Stimulated activated memory B cell treated with anti-CD40 and anti-IgM and Interleukin-4, amounts not matched to agents 10 μg/mL and 1 μg/mL and 100 μg/mL, for 72 hours (primary cell): Measurements from ENCODE around the gene FKRP.
"Not testable (repeated sequence)": the region's sequence is repeated elsewhere in the genome, so short reads cannot be mapped to it uniquely, and the experiment has no call there.

Experiments
- ATAC-seq: fragments of 150-1000 bp; cut with Tn5 transposase; 2 replicates; pipeline ENCODE4 v1.10.0; 2021
- H3K27ac Mint-ChIP-seq: one replicate; pipeline ENCODE4 v1.8.0; 2022; ENCODE audit warnings: mild to moderate bottlenecking, mixed read lengths
- H3K27me3 Mint-ChIP-seq: one replicate; pipeline ENCODE4 v1.8.0; 2022; ENCODE audit warnings: mixed read lengths
- H3K36me3 Mint-ChIP-seq: one replicate; pipeline ENCODE4 v1.8.0; 2022; ENCODE audit warnings: mixed read lengths
- H3K4me1 Mint-ChIP-seq: one replicate; pipeline ENCODE4 v1.8.0; 2022; ENCODE audit warnings: mixed read lengths
- H3K4me3 Mint-ChIP-seq: one replicate; pipeline ENCODE4 v1.8.0; 2022; ENCODE audit warnings: mild to moderate bottlenecking, moderate library complexity, mixed read lengths
- H3K9me3 Mint-ChIP-seq: one replicate; pipeline ENCODE4 v1.8.0; 2022; ENCODE audit warnings: mixed read lengths

Gene FKRP

DNA sequence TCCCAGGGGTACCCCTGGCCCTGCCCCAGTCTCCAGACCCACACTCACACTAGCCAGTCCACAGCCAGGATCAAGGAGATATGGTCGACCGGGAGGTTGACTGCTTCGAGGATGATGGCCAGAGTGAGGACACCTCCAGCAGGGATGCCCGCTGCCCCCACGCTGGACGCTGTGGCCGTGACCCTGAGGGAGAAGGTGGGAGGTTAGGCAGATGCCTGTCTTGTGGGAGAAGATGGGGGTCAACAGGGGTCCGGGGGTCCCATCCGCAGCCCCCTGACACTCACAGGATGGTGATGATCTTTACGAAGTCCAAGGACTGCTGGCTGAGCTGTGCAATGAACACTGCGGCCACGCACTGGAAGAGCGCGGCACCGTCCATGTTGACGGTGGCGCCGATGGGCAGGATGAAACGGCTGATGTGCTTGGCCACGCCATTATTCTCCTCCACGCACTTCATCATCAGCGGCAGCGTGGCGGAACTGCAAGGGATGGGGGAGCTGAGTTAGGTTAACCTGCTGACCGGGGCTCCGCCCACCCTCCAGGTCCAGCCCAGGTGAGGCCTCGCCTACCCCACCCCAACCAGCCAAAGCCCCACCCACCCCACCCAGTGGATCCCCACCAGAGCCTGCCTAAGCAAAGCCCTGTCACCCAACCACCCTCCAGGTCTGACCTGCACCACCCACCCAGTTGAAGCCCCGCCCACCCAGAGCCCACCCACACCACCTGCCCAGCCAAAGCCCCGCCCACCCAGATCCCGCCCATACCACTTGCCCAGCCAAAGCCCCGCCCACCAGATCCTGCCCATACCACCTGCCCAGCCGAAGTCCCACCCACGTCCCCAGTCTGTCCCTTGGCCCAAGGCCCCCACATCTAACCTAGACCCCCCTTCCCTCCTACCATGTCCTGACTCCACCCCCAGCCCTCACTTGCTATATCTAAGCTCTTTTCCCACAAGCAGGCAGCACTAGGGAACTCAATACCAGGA is 31.4 kb downstream of the FKRP start:
- Mint-ChIP-seq H3K36me3 (peaks cover 53% of the 10 kb centered on the region), H3K9me3 (no peaks in the 10 kb centered on the region), H3K4me3 (no peak overlapping the region), H3K27ac (no peak overlapping the region), H3K4me1 (peaks cover 6% of the 10 kb centered on the region), H3K27me3 (no peaks in the 10 kb centered on the region)
- no peak for ATAC-seq

DNA sequence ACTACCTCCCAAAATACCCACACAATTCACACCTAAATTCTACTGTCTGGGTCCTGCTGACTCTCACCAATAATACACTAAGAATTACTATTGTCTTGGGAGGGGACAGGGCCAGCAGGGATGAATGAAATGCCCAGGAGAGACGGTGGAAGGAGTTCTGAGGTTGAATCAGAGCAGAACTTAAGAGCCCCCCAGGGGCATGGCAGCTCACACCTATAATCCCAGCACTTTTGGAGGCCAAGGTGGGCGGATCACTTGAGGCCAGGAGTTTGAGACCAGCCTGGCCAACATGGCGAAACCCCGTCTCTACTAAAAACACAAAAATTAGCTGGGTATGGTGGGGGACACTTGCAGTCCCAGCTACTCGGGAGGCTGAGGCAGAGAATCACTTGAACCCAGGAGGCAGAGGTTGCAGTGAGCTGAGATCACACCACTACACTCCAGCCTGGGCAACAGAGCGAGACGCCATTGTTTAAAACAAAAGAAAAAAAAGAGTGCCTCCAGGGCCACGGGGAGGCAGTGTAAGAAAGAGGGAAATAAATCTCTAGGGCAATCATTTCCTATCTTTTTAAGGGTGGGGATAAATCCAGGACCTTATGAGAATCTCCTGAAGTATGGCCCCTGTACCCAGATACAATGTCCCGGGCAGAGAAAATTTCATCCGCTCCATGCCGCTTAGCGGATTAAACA is 32.2 kb downstream of the FKRP start:
- not testable (repeated sequence) for H3K27ac Mint-ChIP-seq, H3K4me3 Mint-ChIP-seq, H3K9me3 Mint-ChIP-seq, ATAC-seq, H3K27me3 Mint-ChIP-seq
- peaks cover 62% of the 10 kb centered on the region for H3K36me3 Mint-ChIP-seq
- peaks cover 14% of the 10 kb centered on the region for H3K4me1 Mint-ChIP-seq

DNA sequence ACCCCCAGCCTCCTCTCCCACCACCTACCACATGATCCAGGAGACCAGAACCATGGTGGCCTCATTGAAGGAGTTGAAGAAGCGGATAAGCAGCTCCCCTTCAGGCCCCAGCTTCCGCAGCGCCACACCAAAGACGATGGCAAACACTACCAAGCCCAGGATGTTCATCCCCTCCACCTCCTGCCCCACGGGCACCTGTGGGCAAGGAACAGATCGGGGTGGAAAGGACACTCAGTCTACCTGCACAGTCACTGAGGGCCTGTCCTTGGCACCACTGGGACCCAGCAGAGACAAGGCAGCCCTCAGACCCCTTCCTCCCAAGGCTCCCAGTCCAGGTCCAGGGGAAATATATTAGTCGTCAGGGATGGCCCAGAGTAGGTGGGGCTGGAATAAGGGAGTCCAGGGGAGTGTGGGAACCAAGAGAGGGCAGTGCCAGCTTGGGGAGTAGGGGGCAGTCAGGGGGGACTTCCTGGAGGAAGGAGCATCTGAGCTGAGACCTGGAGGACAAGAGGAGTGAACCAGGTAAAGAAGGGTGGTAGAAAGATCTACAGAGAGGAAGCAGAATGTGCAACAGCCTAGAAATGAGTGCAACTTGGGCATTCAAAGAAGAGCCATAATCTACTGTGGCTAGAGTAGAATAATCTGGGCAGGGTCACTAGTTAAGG is 36.6 kb downstream of the FKRP start:
- H3K36me3 Mint-ChIP-seq, result peaks cover 59% of the 10 kb centered on the region
- H3K4me3 Mint-ChIP-seq, result no peak overlapping the region
- H3K27ac Mint-ChIP-seq, result peak overlapping the region; percentile 53
- peaks cover 58% of the 10 kb centered on the region for H3K4me1 Mint-ChIP-seq
- ATAC-seq, result no peak
- no peaks in the 10 kb centered on the region for H3K27me3 Mint-ChIP-seq
- H3K9me3 Mint-ChIP-seq, result no peaks in the 10 kb centered on the region

DNA sequence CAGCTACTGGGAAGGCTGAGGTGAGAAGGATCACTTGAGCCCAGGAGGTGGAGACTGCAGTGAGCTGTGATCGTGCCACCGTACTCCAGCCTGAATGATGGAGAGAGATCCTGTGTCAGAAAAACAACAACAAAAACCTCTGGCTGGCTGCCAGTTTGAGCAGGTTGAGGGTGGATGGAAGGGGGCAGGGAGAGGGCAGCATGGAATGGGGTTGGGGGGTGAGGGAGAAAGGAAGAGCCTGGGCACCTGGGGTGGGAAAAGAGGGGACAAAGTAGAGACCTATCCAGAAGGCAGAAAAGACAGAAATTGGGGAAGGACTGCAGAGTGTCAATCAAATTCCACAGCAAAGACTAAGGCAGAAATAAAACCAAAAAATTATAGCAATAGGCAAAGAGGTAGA is 37.8 kb downstream of the FKRP start:
- Mint-ChIP-seq H3K36me3 (peaks cover 49% of the 10 kb centered on the region), H3K4me3 (peak overlapping the region; percentile 97), H3K27me3 (no peaks in the 10 kb centered on the region), H3K4me1 (peaks cover 56% of the 10 kb centered on the region), H3K27ac (peak overlapping the region; percentile 97), H3K9me3 (no peaks in the 10 kb centered on the region)
- ATAC-seq, result no peak

- peak; percentile 4 for ATAC-seq
- H3K4me1 Mint-ChIP-seq, result peaks cover 53% of the 10 kb centered on the region
Observed at GRCh38 chr19:46784262-46785053, 38.6 kb downstream of the FKRP start.

DNA sequence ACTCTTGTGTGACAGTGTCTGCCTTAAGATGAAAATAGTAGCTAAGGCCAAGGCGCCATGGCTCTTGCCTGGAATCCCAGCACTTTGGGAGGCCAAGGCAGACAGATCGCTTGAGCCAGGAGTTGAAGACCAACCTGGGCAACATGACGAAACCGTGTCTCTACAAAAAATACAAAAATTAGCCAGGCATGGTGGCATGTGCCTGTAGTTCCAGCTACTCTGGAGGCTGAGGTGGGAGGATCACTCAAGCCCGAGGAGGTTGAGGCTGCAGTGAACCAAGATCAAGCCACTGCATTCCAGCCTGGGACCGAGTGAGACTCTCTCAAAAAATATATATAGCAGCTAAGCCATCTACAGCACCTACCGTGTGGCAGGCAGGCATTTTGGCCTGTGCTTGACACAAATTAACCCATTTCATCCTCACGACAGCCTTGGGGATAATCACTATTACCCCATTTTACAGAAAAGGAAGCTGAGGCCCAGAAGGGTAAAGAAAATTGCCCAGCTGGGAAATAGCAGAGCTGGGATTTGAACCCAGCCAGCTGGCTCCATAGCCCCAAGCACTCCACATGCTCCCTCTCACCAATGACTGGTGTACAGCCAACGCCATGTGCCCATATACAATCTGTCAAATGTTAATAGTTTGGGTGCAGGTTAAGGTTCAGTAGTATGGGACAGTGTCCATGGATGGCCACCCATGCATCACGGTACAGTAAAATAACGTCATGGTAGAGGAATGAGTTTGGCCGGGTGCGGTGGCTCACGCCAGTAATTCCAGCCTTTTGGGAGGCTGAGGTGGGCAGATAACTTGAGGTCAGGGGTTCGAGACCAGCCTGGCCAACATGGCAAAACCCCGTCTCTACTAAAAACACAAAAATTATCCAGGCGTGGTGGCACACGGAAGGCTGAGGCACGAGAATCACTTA is 39.5 kb downstream of the FKRP start:
- no peak for ATAC-seq
- Mint-ChIP-seq H3K27ac (peak overlapping the region; percentile 97), H3K4me1 (peaks cover 53% of the 10 kb centered on the region)

More at GRCh38 chr19:46784262-46785053, 38.6 kb downstream of the FKRP start:
- peak overlapping the region; percentile 97 for H3K27ac Mint-ChIP-seq
- no peaks in the 10 kb centered on the region for H3K27me3 Mint-ChIP-seq
- peak overlapping the region; percentile 97 for H3K4me3 Mint-ChIP-seq
- H3K9me3 Mint-ChIP-seq, result no peaks in the 10 kb centered on the region
- H3K36me3 Mint-ChIP-seq, result peaks cover 41% of the 10 kb centered on the region

GRCh38 chr19:46785980-46786235 is 40.1 kb downstream of the FKRP start:
- ATAC-seq, result peak; percentile 4
- no peaks in the 10 kb centered on the region for H3K27me3 Mint-ChIP-seq
- peak overlapping the region; percentile 97 for H3K27ac Mint-ChIP-seq
- peaks cover 53% of the 10 kb centered on the region for H3K4me1 Mint-ChIP-seq
- peaks cover 40% of the 10 kb centered on the region for H3K36me3 Mint-ChIP-seq
- no peaks in the 10 kb centered on the region for H3K9me3 Mint-ChIP-seq
- peak overlapping the region; percentile 97 for H3K4me3 Mint-ChIP-seq

More for the DNA sequence above, 39.5 kb downstream of the FKRP start:
- no peaks in the 10 kb centered on the region for H3K9me3 Mint-ChIP-seq
- peaks cover 40% of the 10 kb centered on the region for H3K36me3 Mint-ChIP-seq
- H3K4me3 Mint-ChIP-seq, result peak overlapping the region; percentile 97
- H3K27me3 Mint-ChIP-seq, result no peaks in the 10 kb centered on the region

GRCh38 chr19:46786236-46787039 is 40.6 kb downstream of the FKRP start:
- Mint-ChIP-seq H3K4me1 (peaks cover 53% of the 10 kb centered on the region), H3K9me3 (no peaks in the 10 kb centered on the region), H3K4me3 (peak overlapping the region; percentile 97), H3K36me3 (peaks cover 38% of the 10 kb centered on the region), H3K27me3 (no peaks in the 10 kb centered on the region), H3K27ac (peak overlapping the region; percentile 97)
- ATAC-seq, result peak; percentile 70

DNA sequence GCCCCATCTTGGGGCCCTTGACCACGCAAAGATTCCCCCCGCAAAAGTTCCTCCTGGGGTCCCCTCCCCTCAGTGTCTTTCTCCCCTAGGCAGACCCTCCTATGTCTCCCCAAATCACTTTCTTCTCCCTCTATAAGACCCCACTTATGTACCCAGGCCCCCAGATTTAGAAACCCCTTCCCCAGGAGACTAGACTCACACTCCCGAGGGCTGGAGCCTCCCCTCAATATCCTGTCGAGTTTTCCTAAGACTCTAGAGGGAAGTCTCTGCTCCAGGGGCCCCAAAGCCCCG is 41.1 kb downstream of the FKRP start:
- H3K36me3 Mint-ChIP-seq, result peaks cover 33% of the 10 kb centered on the region
- H3K4me3 Mint-ChIP-seq, result peak overlapping the region; percentile 97
- ATAC-seq, result no peak
- no peaks in the 10 kb centered on the region for H3K27me3 Mint-ChIP-seq
- peaks cover 53% of the 10 kb centered on the region for H3K4me1 Mint-ChIP-seq
- H3K27ac Mint-ChIP-seq, result peak overlapping the region; percentile 97
- no peaks in the 10 kb centered on the region for H3K9me3 Mint-ChIP-seq

DNA sequence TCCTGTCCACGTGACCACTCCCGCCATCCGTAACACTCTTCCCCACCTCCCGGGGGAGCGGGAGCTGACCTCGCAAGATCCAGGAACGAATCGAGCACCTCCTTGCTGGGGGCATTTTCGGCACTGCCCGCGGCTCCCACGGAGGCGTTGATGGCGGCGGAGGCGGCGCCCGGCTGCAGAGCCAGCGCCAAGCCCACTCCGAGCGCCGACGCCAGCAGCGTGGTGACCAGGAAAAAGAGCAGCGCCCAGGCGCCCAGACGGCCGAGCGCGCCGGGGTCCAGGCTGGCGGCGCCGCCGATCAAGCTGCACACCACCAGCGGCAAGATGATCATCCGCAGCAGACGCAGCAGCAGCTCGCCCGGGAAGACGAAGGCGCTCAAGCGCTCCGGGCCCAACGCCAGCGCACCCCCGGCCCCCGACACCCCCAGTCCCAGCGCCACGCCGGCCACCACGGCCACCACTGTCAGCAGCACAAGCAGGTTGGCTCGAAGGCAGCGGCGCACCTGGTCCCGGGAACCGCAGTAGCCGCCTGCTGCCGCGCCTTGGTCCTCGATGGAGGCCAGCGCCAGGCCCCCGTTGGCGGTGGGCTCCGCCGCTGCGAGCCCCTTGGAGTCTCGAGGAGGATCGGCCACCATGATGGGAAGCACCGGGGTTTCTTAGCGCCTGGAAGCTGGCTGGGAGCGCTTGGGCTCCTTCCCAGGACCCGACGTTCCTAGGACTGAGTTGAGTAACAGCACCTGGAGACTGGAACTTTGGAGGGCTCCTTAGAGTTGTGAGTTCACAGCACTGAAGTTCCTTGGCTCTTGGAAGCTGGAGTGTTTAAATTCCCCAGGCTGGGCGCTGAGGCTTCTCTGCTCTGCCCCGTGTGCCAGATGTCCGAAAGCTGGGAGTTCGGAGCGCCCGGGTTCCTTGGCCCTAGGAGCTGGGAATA is 41.7 kb downstream of the FKRP start:
- Mint-ChIP-seq H3K4me3 (peak overlapping the region; percentile 97), H3K36me3 (peaks cover 28% of the 10 kb centered on the region), H3K27ac (peak overlapping the region; percentile 97), H3K9me3 (no peaks in the 10 kb centered on the region), H3K4me1 (peaks cover 49% of the 10 kb centered on the region), H3K27me3 (no peaks in the 10 kb centered on the region)
- peak; percentile 3 for ATAC-seq

DNA sequence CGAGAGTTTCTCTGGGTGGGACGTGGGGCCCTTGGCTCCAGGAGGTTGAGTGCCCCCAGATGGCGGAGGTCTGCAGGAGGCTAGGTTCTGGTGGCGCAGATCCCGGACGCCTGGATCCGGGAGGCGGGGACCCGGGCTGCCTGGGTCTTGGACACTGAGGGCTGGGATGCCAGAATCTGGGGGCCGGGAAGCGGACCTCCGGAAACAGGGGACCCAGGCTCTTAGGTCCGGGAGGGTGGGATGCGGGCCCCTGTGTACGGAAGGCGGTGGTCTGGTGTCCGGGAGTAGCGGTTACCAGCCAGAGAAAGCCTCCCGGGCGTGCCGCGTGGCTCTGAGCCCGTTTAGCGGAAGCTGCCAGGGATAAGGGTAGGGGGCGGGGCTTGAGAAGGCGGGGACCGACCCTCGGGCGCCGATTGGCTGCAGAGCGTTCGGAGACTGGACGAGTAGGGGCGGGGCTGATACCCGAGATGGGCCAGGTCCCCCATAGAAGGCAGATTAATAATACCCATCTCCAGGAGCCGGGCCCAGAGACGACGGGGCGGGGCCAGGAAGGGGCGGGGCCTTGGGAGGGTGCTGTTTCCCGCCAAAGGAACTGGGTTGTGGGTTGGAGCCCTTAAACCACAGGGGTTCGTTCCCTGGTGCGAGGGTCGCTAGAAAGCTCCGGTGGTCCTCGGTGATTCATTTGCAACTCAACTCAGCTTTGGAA is 42.6 kb downstream of the FKRP start, which contains the start of gene SLC1A5:
TSS of gene SLC1A5 (minus strand) at position 333 of the 706 bp plus-strand sequence. CDS start 629 bp downstream, outside the sequence.
- ATAC-seq, result peak; percentile 92
- Mint-ChIP-seq H3K27me3 (no peaks in the 10 kb centered on the region), H3K36me3 (peaks cover 19% of the 10 kb centered on the region), H3K4me1 (peaks cover 41% of the 10 kb centered on the region), H3K4me3 (peak within 1 kb of the TSS; percentile 97), H3K9me3 (no peaks in the 10 kb centered on the region), H3K27ac (peak within 1 kb of the TSS; percentile 97)

GRCh38 chr19:46788968-46789338 is 43.1 kb downstream of the FKRP start:
- Mint-ChIP-seq H3K4me1 (peaks cover 36% of the 10 kb centered on the region), H3K27ac (no peak overlapping the region), H3K36me3 (peaks cover 14% of the 10 kb centered on the region), H3K9me3 (no peaks in the 10 kb centered on the region), H3K27me3 (no peaks in the 10 kb centered on the region), H3K4me3 (peak overlapping the region; percentile 18)
- no peak for ATAC-seq
